Cardiac fibroblast (primary cell): Measurements from ENCODE around the gene ADAM12.

Source experiments
- DNase-seq, 2 donors: peaks; one replicate each; pipeline versions ENCODE4 v3.0.0 to v3.0.0-alpha.2; 2010; ENCODE audit warnings: low read depth in 2 of 2
- H3K4me3 ChIP-seq, 2 donors: replicated peaks in 1 of 2; 1 replicate in 1 of 2; 2 replicates in 1 of 2; pipeline ENCODE4 v1.5.1; 2011; ENCODE audit warnings: low read depth in 2 of 2, low read length in 2 of 2, mild to moderate bottlenecking in 2 of 2, moderate library complexity in 1 of 2
- TF ChIP-seq, protein P1 (sequence below): IDR thresholded peaks from one replicate; pipeline ENCODE4 v1.5.1; 2011; ENCODE audit warnings: low read depth, mild to moderate bottlenecking, low read length, inconsistent platforms

The ADAM12 gene

DNA sequence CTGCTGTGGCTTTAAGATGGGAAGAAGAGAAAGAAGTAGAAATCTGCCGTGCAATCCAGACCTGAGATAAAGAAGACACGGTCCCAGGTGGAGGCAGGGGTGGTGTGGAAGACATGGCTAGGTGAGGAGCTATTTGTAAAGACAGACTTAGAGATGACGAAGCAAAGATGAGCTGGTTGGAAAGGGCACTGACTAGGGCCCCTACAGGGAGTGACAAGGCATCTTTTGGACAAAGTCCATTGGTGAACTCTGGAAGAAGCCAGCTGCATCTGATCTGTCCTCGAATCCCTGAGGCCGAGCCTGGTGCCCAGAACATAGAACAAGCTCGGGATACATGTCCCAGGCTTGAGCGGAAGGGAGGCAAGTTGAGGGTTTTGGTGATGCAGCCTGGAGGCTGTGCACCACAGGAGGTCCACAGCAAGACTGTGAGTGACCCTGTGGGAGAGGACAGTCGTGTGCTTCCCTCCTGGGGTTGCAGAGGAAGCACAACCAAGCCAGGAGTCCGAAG is 191.2 kb downstream of the ADAM12 start:
- TF ChIP-seq, protein P1, sequence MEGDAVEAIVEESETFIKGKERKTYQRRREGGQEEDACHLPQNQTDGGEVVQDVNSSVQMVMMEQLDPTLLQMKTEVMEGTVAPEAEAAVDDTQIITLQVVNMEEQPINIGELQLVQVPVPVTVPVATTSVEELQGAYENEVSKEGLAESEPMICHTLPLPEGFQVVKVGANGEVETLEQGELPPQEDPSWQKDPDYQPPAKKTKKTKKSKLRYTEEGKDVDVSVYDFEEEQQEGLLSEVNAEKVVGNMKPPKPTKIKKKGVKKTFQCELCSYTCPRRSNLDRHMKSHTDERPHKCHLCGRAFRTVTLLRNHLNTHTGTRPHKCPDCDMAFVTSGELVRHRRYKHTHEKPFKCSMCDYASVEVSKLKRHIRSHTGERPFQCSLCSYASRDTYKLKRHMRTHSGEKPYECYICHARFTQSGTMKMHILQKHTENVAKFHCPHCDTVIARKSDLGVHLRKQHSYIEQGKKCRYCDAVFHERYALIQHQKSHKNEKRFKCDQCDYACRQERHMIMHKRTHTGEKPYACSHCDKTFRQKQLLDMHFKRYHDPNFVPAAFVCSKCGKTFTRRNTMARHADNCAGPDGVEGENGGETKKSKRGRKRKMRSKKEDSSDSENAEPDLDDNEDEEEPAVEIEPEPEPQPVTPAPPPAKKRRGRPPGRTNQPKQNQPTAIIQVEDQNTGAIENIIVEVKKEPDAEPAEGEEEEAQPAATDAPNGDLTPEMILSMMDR, result no peak
- no peak for DNase-seq
- H3K4me3 ChIP-seq, result no peak overlapping the region

DNA sequence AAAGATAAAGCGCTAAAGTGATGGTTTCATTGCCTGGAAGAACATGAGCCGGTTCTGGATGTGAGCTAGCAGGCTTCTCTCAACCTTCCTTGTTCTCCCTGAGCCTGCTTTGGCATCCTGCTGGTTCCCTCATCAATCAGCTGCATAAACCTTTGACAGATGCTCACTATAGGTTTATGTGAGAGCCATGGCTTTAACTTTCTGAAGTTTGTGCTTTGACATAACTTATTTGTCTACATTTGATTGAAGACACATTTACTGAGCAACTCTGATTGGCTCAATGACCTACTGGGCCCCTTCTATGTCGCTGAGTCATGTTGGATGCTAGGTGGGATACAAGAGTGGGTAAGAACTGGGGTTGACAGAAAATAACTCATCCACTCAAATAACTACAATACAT is 192.0 kb downstream of the ADAM12 start:
- DNase-seq, result no peak
- no peak overlapping the region for H3K4me3 ChIP-seq
- TF ChIP-seq, protein P1, result no peak

DNA sequence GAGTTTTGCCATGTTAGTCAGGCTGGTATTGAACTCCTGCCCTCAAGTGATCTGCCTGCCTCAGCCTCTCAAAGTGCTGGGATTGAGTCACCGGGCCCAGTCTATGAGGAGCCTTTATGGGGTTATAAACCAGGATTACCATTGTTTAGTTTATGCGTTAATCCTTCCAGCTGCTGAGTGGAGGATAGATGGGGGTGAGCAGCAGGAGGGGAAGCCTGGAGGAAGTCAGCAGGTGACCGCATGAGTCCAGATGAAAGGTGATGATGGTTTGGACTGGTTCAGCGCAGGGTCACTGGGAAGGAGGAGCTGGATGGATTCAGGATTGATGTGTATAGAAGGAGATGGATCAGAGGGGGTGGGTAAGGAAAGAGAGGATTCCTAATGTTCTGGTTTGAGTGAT is 197.1 kb downstream of the ADAM12 start:
- no peak for DNase-seq
- TF ChIP-seq, protein P1, result no peak
- H3K4me3 ChIP-seq, result no peak overlapping the region

DNA sequence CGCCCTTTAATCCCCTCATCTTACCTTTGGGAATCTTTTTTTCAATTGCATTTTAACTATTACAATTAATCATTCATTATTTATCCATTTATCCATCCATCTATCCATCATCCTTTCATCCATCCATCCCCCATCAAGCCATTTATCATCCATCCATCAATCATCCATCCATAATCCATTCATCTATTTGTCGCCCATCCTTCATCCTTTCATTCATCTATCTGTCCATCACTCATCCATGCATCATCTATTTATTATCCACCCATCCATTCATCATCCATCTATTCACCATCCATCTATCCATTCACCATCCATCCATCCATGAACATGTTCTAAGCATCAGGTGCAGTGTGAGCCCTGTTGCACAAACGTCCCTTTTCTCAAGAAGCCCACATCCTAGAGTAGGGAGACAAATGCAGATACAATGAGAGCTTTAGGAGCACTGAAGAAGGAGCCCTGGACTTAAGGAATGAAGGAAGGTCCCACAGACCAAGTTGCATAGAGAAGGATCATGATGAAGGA is 199.5 kb downstream of the ADAM12 start:
- no peak for DNase-seq
- TF ChIP-seq, protein P1, result no peak

DNA sequence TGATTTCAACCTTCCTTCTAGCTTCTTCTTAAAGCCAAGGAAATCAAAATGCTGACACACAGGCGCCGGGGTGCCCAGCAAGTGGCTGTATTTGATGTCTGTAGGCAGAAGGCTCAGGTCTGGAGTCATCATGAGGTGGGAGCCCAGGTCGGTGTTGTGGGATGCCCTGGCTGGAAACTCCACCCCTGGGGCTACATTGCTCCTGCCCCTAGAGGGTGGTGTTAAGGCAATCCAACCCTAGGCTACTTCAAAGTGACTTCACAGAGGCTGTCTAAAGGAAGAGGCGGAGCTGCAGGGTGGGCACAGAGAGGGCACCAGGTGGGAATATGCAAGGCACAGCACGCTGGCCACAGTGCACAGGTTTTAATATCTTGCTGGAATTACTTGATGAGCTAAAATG is 200.9 kb downstream of the ADAM12 start:
- no peak for DNase-seq
- no peak overlapping the region for H3K4me3 ChIP-seq
- TF ChIP-seq, protein P1, result no peak

More for the DNA sequence above, 199.5 kb downstream of the ADAM12 start:
- no peak overlapping the region for H3K4me3 ChIP-seq

DNA sequence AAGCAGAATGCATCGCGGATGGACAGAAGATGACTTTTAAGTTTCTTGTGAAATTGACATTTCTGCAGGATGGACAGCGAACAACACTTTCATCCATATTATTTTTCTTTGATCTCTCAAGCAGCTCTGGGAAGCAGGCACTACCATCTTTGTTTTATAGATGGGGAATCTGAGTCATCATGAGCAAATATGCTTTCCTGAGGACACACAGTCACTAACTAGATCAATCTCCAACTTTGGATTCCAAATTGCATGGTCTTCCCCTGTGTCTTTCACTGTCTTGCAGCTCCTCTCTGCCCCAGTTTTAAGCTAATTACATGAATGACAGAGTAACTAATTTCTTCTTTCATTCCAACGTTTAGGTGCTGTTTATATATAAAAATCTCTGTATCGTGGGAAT is 201.5 kb downstream of the ADAM12 start:
- TF ChIP-seq, protein P1, result no peak
- no peak overlapping the region for H3K4me3 ChIP-seq
- DNase-seq, result peak in 1 of 2 donors; percentile 27
